Left ventricle myocardium inferior (tissue), 1 donor: ENCODE measurements around the gene RAPGEF6. TPM values are rescaled to one million over a fixed set of nuclear protein-coding genes. Genes with fewer than 3 reads are reported as not detected.

Experiments used
- DNase-seq: peaks from one replicate; pipeline ENCODE4 v3.0.0-alpha.2; 2020
- H3K27ac ChIP-seq: fragments of 200-600 bp; replicated peaks from 2 replicates; pipeline ENCODE4 v1.8.0; 2021
- H3K27me3 ChIP-seq: fragments of 200-600 bp; 2 replicates; pipeline ENCODE4 v1.8.0; 2021; ENCODE audit warnings: low read depth
- H3K36me3 ChIP-seq: fragments of 200-600 bp; 2 replicates; pipeline ENCODE4 v1.8.0; 2021
- H3K4me1 ChIP-seq: fragments of 200-600 bp; 2 replicates; pipeline ENCODE4 v1.8.0; 2021
- H3K4me3 ChIP-seq: fragments of 200-600 bp; 2 replicates; pipeline ENCODE4 v1.8.0; 2021; ENCODE audit warnings: mild to moderate bottlenecking, moderate library complexity
- H3K9me3 ChIP-seq: fragments of 200-600 bp; replicated peaks from 2 replicates; pipeline ENCODE4 v1.8.0; 2021
- intact Hi-C: fragments of 100-400 bp; cut with micrococcal nuclease; formaldehyde crosslinking; loops from one replicate; pipeline ENCODE4 v1.11.0; 2022
- total RNA-seq: library from RNA; stranded (reverse); fragmentation: NEBNext Ultra II Directional; extraction: Animal tissue kit (Norgen Biotek cat#: 25700); gene quantifications from one replicate; pipeline ENCODE4 v1.2.1, GENCODE V29; 2021
- TF ChIP-seq, protein P1 (sequence below): fragments of 200-600 bp; IDR thresholded peaks from 2 replicates; pipeline ENCODE4 v1.8.0; 2021; ENCODE audit warnings: antibody characterized with exemption, mild to moderate bottlenecking, borderline replicate concordance
- donor health status: DM: no; HTN: yes; CAD: no; lungs with severe emphysema.

Gene RAPGEF6
- total RNA-seq, 1 donor from 2014 or later = 9.6 TPM

DNA sequence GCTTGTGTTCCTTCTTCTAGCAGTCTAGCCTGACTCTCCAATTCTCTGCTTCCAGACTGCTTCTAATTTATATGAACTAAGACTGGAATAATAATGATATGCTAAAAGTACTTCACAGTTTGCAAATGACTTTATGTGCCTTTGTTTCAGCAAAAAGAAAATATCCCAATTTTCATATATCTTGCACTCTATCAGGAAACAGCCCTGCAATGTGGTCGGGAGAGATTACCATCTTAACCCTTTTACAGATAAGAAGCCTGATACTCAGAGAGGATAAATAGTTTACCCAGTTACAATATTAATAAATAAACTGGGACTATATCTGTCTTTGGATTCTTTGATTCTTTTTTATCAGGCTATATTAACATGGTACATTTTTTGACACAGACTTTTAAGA, 245.2 kb downstream of the RAPGEF6 start:
- intact Hi-C loops = no loop called here

DNA sequence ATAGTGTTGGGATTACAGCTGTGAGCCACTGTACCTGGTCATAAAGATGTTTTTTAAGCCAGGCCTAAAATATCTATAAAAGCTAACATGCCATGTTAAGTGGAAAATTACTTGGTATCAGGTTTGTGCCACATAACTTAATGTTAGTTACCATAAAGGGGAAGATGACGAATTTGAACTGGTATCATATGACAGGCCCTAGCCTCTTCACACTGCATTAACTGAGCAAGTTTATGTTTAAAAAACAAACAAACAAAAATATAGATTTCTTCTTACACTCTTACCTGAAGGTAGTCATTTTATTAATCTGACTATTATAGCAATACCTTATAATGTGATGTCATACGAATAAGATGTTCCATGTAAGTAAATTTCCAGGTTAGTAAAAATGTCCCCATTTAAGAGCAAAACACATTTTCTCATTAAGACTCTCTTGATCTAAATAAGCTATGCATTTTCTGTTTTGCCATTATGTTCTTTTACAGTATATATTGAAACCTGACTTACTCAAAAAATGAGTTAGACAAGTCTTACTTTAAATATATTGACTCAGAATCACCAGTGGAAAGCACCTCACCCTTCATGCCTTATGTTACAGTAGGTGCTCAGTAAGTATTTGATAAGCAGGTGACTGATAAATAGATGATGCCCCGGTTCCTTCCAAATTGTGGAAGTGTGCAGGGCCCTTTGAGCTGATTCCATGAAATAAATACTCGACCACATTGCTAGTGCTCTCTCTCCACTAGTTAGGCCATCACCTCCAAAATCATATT, 245.7 kb downstream of the RAPGEF6 start:
- peaks cover 19% of the 10 kb centered on the region for H3K36me3 ChIP-seq
- peaks cover 35% of the 10 kb centered on the region for H3K4me1 ChIP-seq
- TF ChIP-seq, protein P1, sequence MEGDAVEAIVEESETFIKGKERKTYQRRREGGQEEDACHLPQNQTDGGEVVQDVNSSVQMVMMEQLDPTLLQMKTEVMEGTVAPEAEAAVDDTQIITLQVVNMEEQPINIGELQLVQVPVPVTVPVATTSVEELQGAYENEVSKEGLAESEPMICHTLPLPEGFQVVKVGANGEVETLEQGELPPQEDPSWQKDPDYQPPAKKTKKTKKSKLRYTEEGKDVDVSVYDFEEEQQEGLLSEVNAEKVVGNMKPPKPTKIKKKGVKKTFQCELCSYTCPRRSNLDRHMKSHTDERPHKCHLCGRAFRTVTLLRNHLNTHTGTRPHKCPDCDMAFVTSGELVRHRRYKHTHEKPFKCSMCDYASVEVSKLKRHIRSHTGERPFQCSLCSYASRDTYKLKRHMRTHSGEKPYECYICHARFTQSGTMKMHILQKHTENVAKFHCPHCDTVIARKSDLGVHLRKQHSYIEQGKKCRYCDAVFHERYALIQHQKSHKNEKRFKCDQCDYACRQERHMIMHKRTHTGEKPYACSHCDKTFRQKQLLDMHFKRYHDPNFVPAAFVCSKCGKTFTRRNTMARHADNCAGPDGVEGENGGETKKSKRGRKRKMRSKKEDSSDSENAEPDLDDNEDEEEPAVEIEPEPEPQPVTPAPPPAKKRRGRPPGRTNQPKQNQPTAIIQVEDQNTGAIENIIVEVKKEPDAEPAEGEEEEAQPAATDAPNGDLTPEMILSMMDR = no peak
- H3K27ac ChIP-seq = no peak overlapping the region
- no peak overlapping the region for H3K4me3 ChIP-seq
- no peaks in the 10 kb centered on the region for H3K9me3 ChIP-seq
- DNase-seq = no peak
- H3K27me3 ChIP-seq = no peaks in the 10 kb centered on the region
- intact Hi-C loops = no loop called here

More for the DNA sequence above, 245.2 kb downstream of the RAPGEF6 start:
- H3K27me3 ChIP-seq = no peaks in the 10 kb centered on the region
- H3K27ac ChIP-seq = no peak overlapping the region
- TF ChIP-seq, protein P1 = no peak
- H3K9me3 ChIP-seq = no peaks in the 10 kb centered on the region
- peaks cover 22% of the 10 kb centered on the region for H3K36me3 ChIP-seq
- no peak for DNase-seq
- peaks cover 32% of the 10 kb centered on the region for H3K4me1 ChIP-seq
- no peak overlapping the region for H3K4me3 ChIP-seq

DNA sequence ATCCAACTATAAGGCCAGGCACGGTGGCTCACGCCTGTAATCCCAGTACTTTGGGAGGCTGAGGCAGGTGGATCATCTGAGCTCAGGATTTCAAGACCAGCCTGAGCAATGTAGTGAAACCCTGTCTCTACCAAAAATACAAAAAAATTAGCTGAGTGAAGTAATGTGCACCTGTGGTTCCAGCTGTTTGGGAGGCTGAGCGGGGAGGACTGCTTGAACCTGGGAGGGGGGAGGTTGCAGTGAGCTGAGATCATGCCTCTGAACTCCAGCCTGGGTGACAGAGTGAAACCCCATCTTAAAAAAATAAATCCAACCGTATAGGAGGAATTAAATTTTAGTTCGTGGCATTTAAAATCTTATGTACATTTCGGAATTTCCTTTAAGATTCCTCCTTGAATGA, 247.8 kb downstream of the RAPGEF6 start:
- TF ChIP-seq, protein P1 = no peak
- no peak for DNase-seq
- H3K36me3 ChIP-seq = peaks cover 12% of the 10 kb centered on the region
- peaks cover 20% of the 10 kb centered on the region for H3K4me1 ChIP-seq
- H3K27ac ChIP-seq = no peak overlapping the region
- H3K9me3 ChIP-seq = no peaks in the 10 kb centered on the region
- H3K27me3 ChIP-seq = no peaks in the 10 kb centered on the region
- intact Hi-C loops = no loop called here
- no peak overlapping the region for H3K4me3 ChIP-seq

DNA sequence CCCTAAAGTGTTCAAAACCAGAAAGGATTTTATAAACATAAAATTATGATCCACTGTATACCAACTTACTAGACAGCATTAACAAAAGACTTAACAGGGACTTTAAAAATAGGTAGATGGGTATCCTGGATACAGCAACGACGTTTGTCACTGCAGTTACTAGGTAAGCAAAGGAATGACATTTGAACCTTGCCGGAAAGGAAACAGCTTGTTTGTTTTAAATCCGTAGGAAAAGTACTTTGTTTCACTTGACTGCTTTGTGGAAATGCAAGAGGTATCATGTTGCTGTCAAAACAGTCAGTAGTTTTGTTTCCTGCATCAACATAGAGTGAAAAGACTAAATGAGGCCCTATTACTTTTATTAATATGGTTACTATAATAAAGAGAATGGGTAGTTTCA, 248.2 kb downstream of the RAPGEF6 start:
- Histone ChIP-seq H3K9me3 (no peaks in the 10 kb centered on the region), H3K4me3 (no peak overlapping the region), H3K4me1 (peaks cover 25% of the 10 kb centered on the region), H3K36me3 (peaks cover 7% of the 10 kb centered on the region), H3K27ac (peak overlapping the region; percentile 31), H3K27me3 (no peaks in the 10 kb centered on the region)
- no peak for DNase-seq
- TF ChIP-seq, protein P1 = no peak
- intact Hi-C loops = no loop called here

DNA sequence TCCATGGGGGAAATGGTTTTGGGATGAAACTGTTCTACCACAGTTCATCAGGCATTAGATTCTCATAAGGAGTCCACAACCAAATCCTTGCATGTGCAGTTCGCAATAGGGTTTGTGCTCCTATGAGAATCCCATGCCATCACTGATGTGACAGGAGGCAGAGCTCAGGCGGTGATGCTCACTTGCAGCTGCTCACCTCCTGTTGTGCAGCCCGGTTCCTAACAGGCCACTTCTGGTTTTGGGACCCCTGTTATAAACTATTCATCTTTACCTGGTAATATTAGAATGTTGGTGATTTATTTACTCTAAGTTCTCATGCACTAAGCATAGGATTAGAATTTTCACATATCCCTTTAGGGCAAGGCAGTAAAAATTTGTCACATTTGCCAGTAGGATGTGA, 248.9 kb downstream of the RAPGEF6 start:
- TF ChIP-seq, protein P1 = no peak
- intact Hi-C loops = no loop called here

More for the DNA sequence above, 248.9 kb downstream of the RAPGEF6 start:
- Histone ChIP-seq H3K9me3 (no peaks in the 10 kb centered on the region), H3K4me3 (no peak overlapping the region), H3K4me1 (peaks cover 27% of the 10 kb centered on the region), H3K27ac (peak overlapping the region; percentile 31), H3K27me3 (no peaks in the 10 kb centered on the region), H3K36me3 (peaks cover under 1% of the 10 kb centered on the region)
- DNase-seq = no peak
